Liver (tissue), 9 donors: ENCODE measurements around the gene C14orf180. TPM values are rescaled to one million over a fixed set of nuclear protein-coding genes. Genes with fewer than 3 reads are reported as not detected.

Source experiments
- DNase-seq: peaks from one replicate; pipeline ENCODE4 v3.0.0-alpha.2; 2017; ENCODE audit warnings: low spot score
- H3K27ac ChIP-seq, 2 donors: one replicate each; pipeline ENCODE4 v1.7.0; 2013; ENCODE audit warnings: inconsistent platforms in 2 of 2, low read length in 2 of 2, control low read depth in 1 of 2, low read depth in 1 of 2, mild to moderate bottlenecking in 1 of 2
- H3K27me3 ChIP-seq, 4 donors: one replicate each; pipeline versions ENCODE4 v1.6.1 to v1.7.0; 2013; ENCODE audit warnings: low read length in 3 of 4, inconsistent platforms in 1 of 4, mild to moderate bottlenecking in 1 of 4, moderate library complexity in 1 of 4; ENCODE audit not compliant: control insufficient read depth in 4 of 4, insufficient read depth in 4 of 4
- H3K36me3 ChIP-seq, 4 donors: one replicate each; pipeline versions ENCODE4 v1.6.1 to v1.7.0; 2013; ENCODE audit warnings: low read length in 3 of 4, mild to moderate bottlenecking in 3 of 4, low read depth in 1 of 4, moderate library complexity in 1 of 4; ENCODE audit not compliant: control insufficient read depth in 4 of 4, insufficient read depth in 3 of 4
- H3K4me1 ChIP-seq, 4 donors: one replicate each; pipeline versions ENCODE4 v1.6.1 to v1.7.0; 2013; ENCODE audit warnings: low read length in 3 of 4, mild to moderate bottlenecking in 3 of 4, moderate library complexity in 1 of 4; ENCODE audit not compliant: control insufficient read depth in 4 of 4, insufficient read depth in 4 of 4
- H3K4me3 ChIP-seq, 3 donors: one replicate each; pipeline versions ENCODE4 v1.6.1 to v1.7.0; 2013; ENCODE audit warnings: low read length in 3 of 3, control low read depth in 1 of 3, low read depth in 1 of 3, mild to moderate bottlenecking in 1 of 3
- H3K9ac ChIP-seq, 2 donors: one replicate each; pipeline ENCODE4 v1.7.0; 2013; ENCODE audit warnings: low read length in 2 of 2, mild to moderate bottlenecking in 2 of 2, moderate library complexity in 2 of 2, control low read depth in 1 of 2, low read depth in 1 of 2
- H3K9me3 ChIP-seq, 4 donors: one replicate each; pipeline versions ENCODE4 v1.6.1 to v1.7.0; 2013; ENCODE audit warnings: low read length in 3 of 4; ENCODE audit not compliant: control insufficient read depth in 4 of 4
- ATF3 ChIP-seq: IDR thresholded peaks from 2 replicates; pipeline ENCODE4 v1.6.1; 2016; ENCODE audit warnings: antibody characterized with exemption
- CTCF ChIP-seq: fragments of 150-350 bp; IDR thresholded peaks from 2 replicates; pipeline ENCODE4 v1.5.1; 2017; ENCODE audit warnings: improper control_type of control experiment, low read depth, low read length; ENCODE audit not compliant: missing input control
- FOXA1 ChIP-seq: IDR thresholded peaks from 2 replicates; pipeline ENCODE4 v1.6.1; 2016; ENCODE audit warnings: antibody characterized with exemption
- FOXA2 ChIP-seq: IDR thresholded peaks from 2 replicates; pipeline ENCODE4 v1.6.1; 2016; ENCODE audit warnings: antibody characterized with exemption
- GABPA ChIP-seq, 2 donors: IDR thresholded peaks in 1 of 2; conservative IDR thresholded peaks in 1 of 2; 2 replicates each; pipeline ENCODE4 v1.6.1; 2016; ENCODE audit warnings: antibody characterized with exemption in 2 of 2, mild to moderate bottlenecking in 1 of 2, moderate library complexity in 1 of 2
- HNF4A ChIP-seq, 2 donors: conservative IDR thresholded peaks; 2 replicates each; pipeline ENCODE4 v1.6.1; 2016; ENCODE audit warnings: antibody characterized with exemption in 2 of 2, mild to moderate bottlenecking in 2 of 2
- HNF4G ChIP-seq: IDR thresholded peaks from 2 replicates; pipeline ENCODE4 v1.6.1; 2016; ENCODE audit warnings: antibody characterized with exemption
- JUND ChIP-seq, 2 donors: IDR thresholded peaks; 2 replicates each; pipeline ENCODE4 v1.6.1; 2016; ENCODE audit warnings: antibody characterized with exemption in 2 of 2
- MAX ChIP-seq: IDR thresholded peaks from 2 replicates; pipeline ENCODE4 v1.6.1; 2016; ENCODE audit warnings: antibody characterized with exemption
- NR2F2 ChIP-seq: IDR thresholded peaks from 2 replicates; pipeline ENCODE4 v1.6.1; 2016; ENCODE audit warnings: antibody characterized with exemption
- RAD21 ChIP-seq, 2 donors: IDR thresholded peaks; 2 replicates each; pipeline ENCODE4 v1.6.1; 2016; ENCODE audit warnings: antibody characterized with exemption in 2 of 2, mild to moderate bottlenecking in 2 of 2
- REST ChIP-seq: IDR thresholded peaks from 2 replicates; pipeline ENCODE4 v1.6.1; 2016; ENCODE audit warnings: antibody characterized with exemption, mild to moderate bottlenecking
- RXRA ChIP-seq, 2 donors: IDR thresholded peaks; 2 replicates each; pipeline ENCODE4 v1.6.1; 2017 to 2018; ENCODE audit warnings: antibody characterized with exemption in 2 of 2, mild to moderate bottlenecking in 1 of 2
- YY1 ChIP-seq: IDR thresholded peaks from 2 replicates; pipeline ENCODE4 v1.6.1; 2016; ENCODE audit warnings: antibody characterized with exemption, mild to moderate bottlenecking
- WGBS: extraction: QIAGEN DNeasy Blood & Tissue Kit; methylation state at CpG from one replicate; pipeline ENCODE4 v1.1.7; 2013; 5-methylcytosine and 5-hydroxymethylcytosine counted together
- polyA plus RNA-seq, 2 donors: library from polyadenylated mRNA; stranded (reverse) in 1 of 2; unstranded in 1 of 2; fragments of 200-250 nt in 1 of 2; fragments of >200 nt in 1 of 2; fragmentation: Nextera tagmentation in 1 of 2; extraction: Ambion mirVana in 1 of 2; gene quantifications; one replicate each; pipeline versions ENCODE4 v1.2.1 to v1.2.3, GENCODE V29; 2013 to 2015
- total RNA-seq, 2 donors: library from RNA; depleted of rRNA; stranded (reverse); fragments of >200 nt; gene quantifications; one replicate each; pipeline ENCODE4 v1.2.3, GENCODE V29; 2014
- donor health status: healthy.
- donor health status: healthy.
- donor health status: healthy.
- donor health status: healthy.
- donor health status: healthy.

C14orf180 gene
- total and polyA plus RNA-seq, 4 donors: 0.09 to 4.0 (median 2.9) TPM

GRCh38 chr14:104610749-104611310 lies 31.3 kb downstream of the C14orf180 start (continued):
- TF ChIP-seq CTCF (no peak), HNF4A (conservative IDR thresholded peaks at IDR 0.05) (no peak)

GRCh38 chr14:104611881-104612280 lies 32.3 kb downstream of the C14orf180 start:
- WGBS: 65% methylated on average over 8 of the region's 8 CpGs
- DNase-seq: no peak
- no peak overlapping the region for H3K4me3 ChIP-seq
- no peaks in the 10 kb centered on the region for H3K4me1 ChIP-seq
- peaks cover 0 to 9% (median 0%) of the 10 kb centered on the region in 4 donors for H3K27me3 ChIP-seq
- H3K9me3 ChIP-seq: no peaks in the 10 kb centered on the region
- TF ChIP-seq REST (no peak), HNF4A (conservative IDR thresholded peaks at IDR 0.05) (no peak), FOXA1 (no peak), FOXA2 (no peak), JUND (IDR thresholded peaks at IDR 0.05) (no peak), CTCF (no peak), ATF3 (no peak)
- no peaks in the 10 kb centered on the region for H3K36me3 ChIP-seq
- H3K9ac ChIP-seq: no peak overlapping the region
- H3K27ac ChIP-seq: no peak overlapping the region

GRCh38 chr14:104614126-104614812 lies 34.7 kb downstream of the C14orf180 start:
- no peak overlapping the region for H3K4me3 ChIP-seq
- no peaks in the 10 kb centered on the region for H3K9me3 ChIP-seq
- H3K27me3 ChIP-seq: peaks cover 0 to 6% (median 0%) of the 10 kb centered on the region in 4 donors
- no peak overlapping the region for H3K27ac ChIP-seq
- WGBS: 50% methylated on average over 4 of the region's 4 CpGs
- H3K36me3 ChIP-seq: no peaks in the 10 kb centered on the region
- no peak for DNase-seq
- H3K9ac ChIP-seq: no peak overlapping the region
- no peaks in the 10 kb centered on the region for H3K4me1 ChIP-seq
- TF ChIP-seq CTCF: no peak
- no peak for TF ChIP-seq NR2F2
- no peak for TF ChIP-seq RAD21 (IDR thresholded peaks at IDR 0.05)
- no peak for TF ChIP-seq RXRA (IDR thresholded peaks at IDR 0.05)
- TF ChIP-seq REST: no peak
- no peak for TF ChIP-seq HNF4G
- TF ChIP-seq GABPA (IDR thresholded peaks at IDR 0.05 in 1 of 2, conservative IDR thresholded peaks at IDR 0.05 in 1 of 2): no peak
- TF ChIP-seq YY1: no peak
- TF ChIP-seq MAX: no peak
